Loucy (cell line): ENCODE results near the gene IL18RAP.
A peak's percentile ranks its signal among the peaks of the same experiment; 100 is the strongest.

Experiments
- H2AFZ ChIP-seq: fragments of 200-600 bp; sonication (generic); 2 replicates; pipeline ENCODE4 v1.6.0; 2016; ENCODE audit warnings: antibody characterized with exemption, mild to moderate bottlenecking, low read length, moderate library complexity
- H3F3A ChIP-seq: fragments of 200-600 bp; 2 replicates; pipeline ENCODE4 v1.6.0; 2016; ENCODE audit warnings: antibody characterized with exemption, low read depth, mild to moderate bottlenecking
- H3K27me3 ChIP-seq: fragments of 200-600 bp; sonication (generic); 2 replicates; pipeline ENCODE4 v1.6.1; 2014; ENCODE audit warnings: low read length, mild to moderate bottlenecking; ENCODE audit not compliant: insufficient read depth, poor library complexity, severe bottlenecking
- H3K36me3 ChIP-seq: fragments of 200-600 bp; sonication (generic); 2 replicates; pipeline ENCODE4 v1.6.1; 2016; ENCODE audit warnings: low read length; ENCODE audit not compliant: insufficient read depth
- H3K4me1 ChIP-seq: fragments of 200-600 bp; sonication (generic); 2 replicates; pipeline ENCODE4 v1.5.1; 2014; ENCODE audit warnings: low read length, mild to moderate bottlenecking; ENCODE audit not compliant: insufficient read depth, poor library complexity, severe bottlenecking
- H3K4me2 ChIP-seq: fragments of 200-600 bp; sonication (generic); 2 replicates; pipeline ENCODE4 v1.6.0; 2014; ENCODE audit warnings: antibody characterized with exemption, low read length, low read depth, mild to moderate bottlenecking; ENCODE audit not compliant: poor library complexity, severe bottlenecking
- H3K4me3 ChIP-seq: fragments of 200-600 bp; sonication (generic); 2 replicates; pipeline ENCODE4 v1.5.1; 2014; ENCODE audit warnings: low read length, mild to moderate bottlenecking, mixed read lengths; ENCODE audit not compliant: poor library complexity, severe bottlenecking
- H3K79me2 ChIP-seq: fragments of 200-600 bp; sonication (generic); 2 replicates; pipeline ENCODE4 v1.6.1; 2014; ENCODE audit warnings: low read length; ENCODE audit not compliant: insufficient read depth
- H3K9ac ChIP-seq: fragments of 200-600 bp; sonication (generic); 2 replicates; pipeline ENCODE4 v1.6.0; 2014; ENCODE audit warnings: mild to moderate bottlenecking, low read depth, low read length, moderate library complexity; ENCODE audit not compliant: poor library complexity, severe bottlenecking
- H3K9me2 ChIP-seq: fragments of 200-600 bp; sonication (generic); replicated peaks from 2 replicates; pipeline ENCODE4 v1.6.1; 2016; ENCODE audit warnings: low read depth, low read length, mixed read lengths
- H3K9me3 ChIP-seq: fragments of 200-600 bp; sonication (generic); 2 replicates; pipeline ENCODE4 v1.6.1; 2014; ENCODE audit warnings: mild to moderate bottlenecking, antibody characterized with exemption, low read length, low read depth; ENCODE audit not compliant: insufficient read depth
- H4K20me1 ChIP-seq: fragments of 200-600 bp; sonication (generic); 2 replicates; pipeline ENCODE4 v1.6.0; 2014; ENCODE audit warnings: antibody characterized with exemption, low read length, mild to moderate bottlenecking; ENCODE audit not compliant: insufficient read depth, poor library complexity, severe bottlenecking
- EZH2phosphoT487 ChIP-seq: fragments of 200-600 bp; IDR thresholded peaks from 2 replicates; pipeline ENCODE4 v1.6.1; 2018; ENCODE audit warnings: antibody characterized with exemption, mild to moderate bottlenecking, moderate library complexity, borderline replicate concordance
- TF ChIP-seq, protein P1 (sequence below): fragments of 200-600 bp; sonication (generic); conservative IDR thresholded peaks from 2 replicates; pipeline ENCODE4 v1.5.1; 2014; ENCODE audit warnings: mild to moderate bottlenecking, antibody characterized with exemption, low read length

The IL18RAP gene, protein sequence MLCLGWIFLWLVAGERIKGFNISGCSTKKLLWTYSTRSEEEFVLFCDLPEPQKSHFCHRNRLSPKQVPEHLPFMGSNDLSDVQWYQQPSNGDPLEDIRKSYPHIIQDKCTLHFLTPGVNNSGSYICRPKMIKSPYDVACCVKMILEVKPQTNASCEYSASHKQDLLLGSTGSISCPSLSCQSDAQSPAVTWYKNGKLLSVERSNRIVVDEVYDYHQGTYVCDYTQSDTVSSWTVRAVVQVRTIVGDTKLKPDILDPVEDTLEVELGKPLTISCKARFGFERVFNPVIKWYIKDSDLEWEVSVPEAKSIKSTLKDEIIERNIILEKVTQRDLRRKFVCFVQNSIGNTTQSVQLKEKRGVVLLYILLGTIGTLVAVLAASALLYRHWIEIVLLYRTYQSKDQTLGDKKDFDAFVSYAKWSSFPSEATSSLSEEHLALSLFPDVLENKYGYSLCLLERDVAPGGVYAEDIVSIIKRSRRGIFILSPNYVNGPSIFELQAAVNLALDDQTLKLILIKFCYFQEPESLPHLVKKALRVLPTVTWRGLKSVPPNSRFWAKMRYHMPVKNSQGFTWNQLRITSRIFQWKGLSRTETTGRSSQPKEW

DNA sequence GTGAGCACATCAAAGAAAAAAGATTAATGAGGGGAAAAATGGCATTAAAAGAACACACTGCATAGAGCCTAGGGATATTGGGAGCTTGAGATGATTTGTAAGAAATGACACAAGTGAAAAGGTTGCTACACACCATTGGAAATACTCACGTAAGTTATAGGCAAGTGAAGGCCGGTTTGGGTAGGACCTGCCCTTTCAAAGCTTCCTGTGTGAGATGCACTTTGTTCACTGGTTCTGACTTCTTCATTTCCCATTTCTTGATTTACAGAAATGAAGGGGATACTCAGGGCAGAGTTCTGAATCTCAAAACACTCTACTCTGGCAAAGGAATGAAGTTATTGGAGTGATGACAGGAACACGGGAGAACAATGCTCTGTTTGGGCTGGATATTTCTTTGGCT lies at the start of gene IL18RAP:
TSS of gene IL18RAP (plus strand) at position 251 of the 400 bp plus-strand sequence. CDS start at position 369, 118 bp downstream.
- peaks cover 87% of the 10 kb centered on the region for H3K79me2 ChIP-seq
- H3F3A ChIP-seq = peaks cover 10% of the 10 kb centered on the region
- no peak for TF ChIP-seq EZH2phosphoT487
- TF ChIP-seq, protein P1, sequence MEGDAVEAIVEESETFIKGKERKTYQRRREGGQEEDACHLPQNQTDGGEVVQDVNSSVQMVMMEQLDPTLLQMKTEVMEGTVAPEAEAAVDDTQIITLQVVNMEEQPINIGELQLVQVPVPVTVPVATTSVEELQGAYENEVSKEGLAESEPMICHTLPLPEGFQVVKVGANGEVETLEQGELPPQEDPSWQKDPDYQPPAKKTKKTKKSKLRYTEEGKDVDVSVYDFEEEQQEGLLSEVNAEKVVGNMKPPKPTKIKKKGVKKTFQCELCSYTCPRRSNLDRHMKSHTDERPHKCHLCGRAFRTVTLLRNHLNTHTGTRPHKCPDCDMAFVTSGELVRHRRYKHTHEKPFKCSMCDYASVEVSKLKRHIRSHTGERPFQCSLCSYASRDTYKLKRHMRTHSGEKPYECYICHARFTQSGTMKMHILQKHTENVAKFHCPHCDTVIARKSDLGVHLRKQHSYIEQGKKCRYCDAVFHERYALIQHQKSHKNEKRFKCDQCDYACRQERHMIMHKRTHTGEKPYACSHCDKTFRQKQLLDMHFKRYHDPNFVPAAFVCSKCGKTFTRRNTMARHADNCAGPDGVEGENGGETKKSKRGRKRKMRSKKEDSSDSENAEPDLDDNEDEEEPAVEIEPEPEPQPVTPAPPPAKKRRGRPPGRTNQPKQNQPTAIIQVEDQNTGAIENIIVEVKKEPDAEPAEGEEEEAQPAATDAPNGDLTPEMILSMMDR = no peak
- H3K9me2 ChIP-seq = no peaks in the 10 kb centered on the region
- H3K27me3 ChIP-seq = no peaks in the 10 kb centered on the region
- peak within 1 kb of the TSS; percentile 80 for H3K4me3 ChIP-seq
- peak within 1 kb of the TSS; percentile 98 for H3K4me2 ChIP-seq
- peaks cover 88% of the 10 kb centered on the region for H3K4me1 ChIP-seq
- H3K9me3 ChIP-seq = peaks cover 2% of the 10 kb centered on the region; the same call in 1 of the 2 replicates
- peak within 1 kb of the TSS; percentile 96 for H3K9ac ChIP-seq
- peaks cover 3% of the 10 kb centered on the region for H4K20me1 ChIP-seq
- H3K36me3 ChIP-seq = no peaks in the 10 kb centered on the region
- no peak within 1 kb of the TSS for H2AFZ ChIP-seq

DNA sequence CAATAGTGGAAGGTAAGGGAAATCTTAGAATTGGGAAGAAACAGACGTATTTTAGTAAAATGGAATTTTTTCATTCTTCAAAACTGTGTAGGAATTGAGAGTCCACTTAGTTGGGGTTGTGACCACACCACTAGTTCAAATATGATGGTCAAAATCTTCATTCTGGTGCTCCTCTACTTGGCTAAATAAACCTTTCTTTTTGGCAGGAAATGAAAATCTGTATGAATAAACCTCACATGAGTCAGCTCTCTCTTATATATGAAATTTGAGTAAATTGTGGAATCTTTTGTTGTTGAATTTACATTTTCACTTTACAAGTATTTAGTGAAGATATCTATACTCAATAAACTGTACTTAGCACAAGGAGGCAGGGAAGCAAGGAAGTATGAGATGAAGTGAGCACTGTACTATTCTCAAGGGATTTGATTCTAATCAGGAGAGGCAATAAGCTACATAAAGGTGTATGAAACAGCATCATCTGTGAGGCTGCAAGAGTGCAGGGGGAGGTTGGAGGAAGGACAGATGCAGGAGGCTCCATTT lies 46.8 kb upstream of the IL18RAP start:
- Histone ChIP-seq H3K9me2 (no peaks in the 10 kb centered on the region), H4K20me1 (no peaks in the 10 kb centered on the region)

DNA sequence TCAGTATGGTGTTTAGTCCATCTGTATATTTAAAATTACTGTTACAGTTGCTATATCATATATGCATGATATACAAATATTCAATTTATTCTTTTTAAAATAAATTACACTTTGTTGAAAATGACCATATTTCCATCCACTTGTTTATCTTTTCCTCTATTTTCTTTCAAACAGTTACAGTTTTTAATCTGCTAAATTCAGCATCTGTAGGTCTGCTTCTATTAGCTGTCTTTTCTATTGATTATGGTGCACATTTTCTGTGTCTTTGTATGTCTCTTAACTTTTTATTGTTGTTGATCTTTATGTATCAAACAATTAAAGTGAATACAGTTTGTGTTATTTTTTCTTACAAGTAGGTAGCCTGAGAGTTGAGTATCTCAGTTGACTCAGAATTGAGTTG lies 39.2 kb upstream of the IL18RAP start:
- no peak overlapping the region for H2AFZ ChIP-seq
- TF ChIP-seq, protein P1 = no peak
- no peak for TF ChIP-seq EZH2phosphoT487
- no peak overlapping the region for H3K9ac ChIP-seq
- H3K36me3 ChIP-seq = peaks cover 30% of the 10 kb centered on the region
- no peaks in the 10 kb centered on the region for H3F3A ChIP-seq
- H3K4me2 ChIP-seq = no peak overlapping the region
- no peaks in the 10 kb centered on the region for H3K79me2 ChIP-seq
- H3K4me1 ChIP-seq = no peaks in the 10 kb centered on the region
- peaks cover 6% of the 10 kb centered on the region for H3K27me3 ChIP-seq
- peaks cover 27% of the 10 kb centered on the region for H3K9me3 ChIP-seq
- H3K4me3 ChIP-seq = no peak overlapping the region
- no peaks in the 10 kb centered on the region for H4K20me1 ChIP-seq
- H3K9me2 ChIP-seq = no peaks in the 10 kb centered on the region

More for the DNA sequence above, 46.8 kb upstream of the IL18RAP start:
- Histone ChIP-seq H3F3A (no peaks in the 10 kb centered on the region), H3K4me1 (peaks cover 8% of the 10 kb centered on the region), H3K27me3 (no peaks in the 10 kb centered on the region), H3K9ac (no peak overlapping the region), H2AFZ (no peak overlapping the region), H3K9me3 (no peaks in the 10 kb centered on the region; the same call in 1 of the 2 replicates), H3K4me3 (no peak overlapping the region), H3K79me2 (no peaks in the 10 kb centered on the region), H3K4me2 (no peak overlapping the region), H3K36me3 (0 out of 2 replicates have a peak, but pooled peaks cover 8% of the 10 kb centered on the region)
- TF ChIP-seq EZH2phosphoT487 = no peak
- TF ChIP-seq, protein P1 = no peak
